WTC11 (cell line): ENCODE results near the gene MAPRE2. TPM values are rescaled to one million over a fixed set of nuclear protein-coding genes. Genes with fewer than 3 reads are reported as not detected.

ENCODE experiments used
- ATAC-seq: fragments of 200-7000 bp; cut with Tn5 transposase; 2 replicates; pipeline ENCODE4 v1.10.0; 2021; ENCODE audit warnings: mild to moderate bottlenecking, moderate library complexity
- CTCF ChIA-PET: fragments of 300-600 bp; sonication (Branson Sonifier 250); formaldehyde crosslinking; loops from one replicate; lab custom pipeline; 2021; ENCODE audit warnings: antibody characterized with exemption; lab: Charles Lee
- POLR2A ChIA-PET: fragments of 350-600 bp; sonication (Branson Sonifier 250); formaldehyde crosslinking; loops from one replicate; lab custom pipeline; 2021; ENCODE audit warnings: antibody characterized with exemption; lab: Charles Lee
- DNase-seq: peaks from one replicate; pipeline ENCODE4 v3.0.0; 2021; ENCODE audit warnings: low spot score
- H3K27ac Mint-ChIP-seq: 2 replicates; pipeline ENCODE4 v1.8.0; 2021; ENCODE audit warnings: mixed read lengths
- H3K27me3 Mint-ChIP-seq: 2 replicates; pipeline ENCODE4 v1.8.0; 2021; ENCODE audit warnings: low read depth, mild to moderate bottlenecking, moderate library complexity, mixed read lengths
- H3K36me3 Mint-ChIP-seq: 2 replicates; pipeline ENCODE4 v1.8.0; 2021; ENCODE audit warnings: mixed read lengths
- H3K4me1 Mint-ChIP-seq: 2 replicates; pipeline ENCODE4 v1.8.0; 2022; ENCODE audit warnings: mixed read lengths
- H3K4me3 Mint-ChIP-seq: 2 replicates; pipeline ENCODE4 v1.8.0; 2021; ENCODE audit warnings: mild to moderate bottlenecking, moderate library complexity, mixed read lengths
- H3K9me3 Mint-ChIP-seq: 2 replicates; pipeline ENCODE4 v1.8.0; 2021; ENCODE audit warnings: mixed read lengths
- ATF1 ChIP-seq: sonication (generic); formaldehyde crosslinking; IDR thresholded peaks from 2 replicates; pipeline ENCODE4 v1.8.1; 2023; ENCODE audit warnings: mild to moderate bottlenecking, moderate library complexity, missing genetic modification reagents
- CBFB ChIP-seq: sonication (generic); formaldehyde crosslinking; IDR thresholded peaks from 2 replicates; pipeline ENCODE4 v1.8.1; 2022; ENCODE audit warnings: mild to moderate bottlenecking, low read depth, missing genetic modification reagents
- CREM ChIP-seq: sonication (generic); formaldehyde crosslinking; IDR thresholded peaks from 2 replicates; pipeline ENCODE4 v1.8.1; 2022; ENCODE audit warnings: mild to moderate bottlenecking, missing genetic modification reagents, moderate library complexity
- ESRRA ChIP-seq: sonication (generic); formaldehyde crosslinking; IDR thresholded peaks from 2 replicates; pipeline ENCODE4 v1.8.1; 2022; ENCODE audit warnings: mild to moderate bottlenecking, missing genetic modification reagents, borderline replicate concordance
- HMGA2 ChIP-seq: fragments of 250-450 bp; sonication (Bioruptor Pico); IDR thresholded peaks from 2 replicates; pipeline ENCODE4 v1.4.0; 2021; ENCODE audit warnings: mild to moderate bottlenecking, moderate library complexity
- JUN ChIP-seq: sonication (generic); formaldehyde crosslinking; IDR thresholded peaks from 2 replicates; pipeline ENCODE4 v1.8.0; 2023; ENCODE audit warnings: mild to moderate bottlenecking, missing genetic modification reagents
- SMAD4 ChIP-seq: sonication (generic); formaldehyde crosslinking; IDR thresholded peaks from 2 replicates; pipeline ENCODE4 v1.8.0; 2022; ENCODE audit warnings: mild to moderate bottlenecking, missing genetic modification reagents
- TCF7 ChIP-seq: sonication (generic); formaldehyde crosslinking; IDR thresholded peaks from 2 replicates; pipeline ENCODE4 v1.8.0; 2022; ENCODE audit warnings: mild to moderate bottlenecking, low read depth, missing genetic modification reagents, moderate library complexity
- TEAD4 ChIP-seq: sonication (generic); formaldehyde crosslinking; IDR thresholded peaks from 2 replicates; pipeline ENCODE4 v1.8.0; 2022; ENCODE audit warnings: mild to moderate bottlenecking, missing genetic modification reagents
- ZNF121 ChIP-seq: sonication (generic); formaldehyde crosslinking; IDR thresholded peaks from 2 replicates; pipeline ENCODE4 v1.8.0; 2023; ENCODE audit warnings: missing genetic modification reagents
- ZNF138 ChIP-seq: sonication (generic); formaldehyde crosslinking; conservative IDR thresholded peaks from 2 replicates; pipeline ENCODE4 v1.8.1; 2022; ENCODE audit warnings: mild to moderate bottlenecking, moderate library complexity, missing genetic modification reagents
- ZNF232 ChIP-seq: sonication (generic); formaldehyde crosslinking; IDR thresholded peaks from 2 replicates; pipeline ENCODE4 v1.8.0; 2022; ENCODE audit warnings: mild to moderate bottlenecking, missing genetic modification reagents
- ZNF416 ChIP-seq: fragments of 250-450 bp; sonication (Bioruptor Pico); IDR thresholded peaks from 2 replicates; pipeline ENCODE4 v1.9.0; 2021; ENCODE audit warnings: mild to moderate bottlenecking, inconsistent platforms
- total RNA-seq: library from RNA; stranded (reverse); gene quantifications from 3 replicates; pipeline ENCODE4 v1.2.3, GENCODE V29; 2021
- TF ChIP-seq, protein P1 (sequence below): sonication (generic); formaldehyde crosslinking; IDR thresholded peaks from 2 replicates; pipeline ENCODE4 v1.8.0; 2023; ENCODE audit warnings: missing genetic modification reagents, mild to moderate bottlenecking, borderline replicate concordance
- TF ChIP-seq, protein P2 (sequence below): sonication (generic); formaldehyde crosslinking; IDR thresholded peaks from 2 replicates; pipeline ENCODE4 v1.8.0; 2022; ENCODE audit warnings: mild to moderate bottlenecking, missing genetic modification reagents
- TF ChIP-seq, protein P3 (sequence below): fragments of 250-450 bp; sonication (Bioruptor Pico); IDR thresholded peaks from 2 replicates; pipeline ENCODE4 v1.9.0; 2021; ENCODE audit warnings: mild to moderate bottlenecking
- TF ChIP-seq, protein P4 (sequence below): fragments of 250-450 bp; sonication (Bioruptor Pico); IDR thresholded peaks from 2 replicates; pipeline ENCODE4 v1.8.0; 2021; ENCODE audit warnings: mild to moderate bottlenecking

MAPRE2 gene
- total RNA-seq, 1 experiment from 2014 or later: 20.4 TPM

DNA sequence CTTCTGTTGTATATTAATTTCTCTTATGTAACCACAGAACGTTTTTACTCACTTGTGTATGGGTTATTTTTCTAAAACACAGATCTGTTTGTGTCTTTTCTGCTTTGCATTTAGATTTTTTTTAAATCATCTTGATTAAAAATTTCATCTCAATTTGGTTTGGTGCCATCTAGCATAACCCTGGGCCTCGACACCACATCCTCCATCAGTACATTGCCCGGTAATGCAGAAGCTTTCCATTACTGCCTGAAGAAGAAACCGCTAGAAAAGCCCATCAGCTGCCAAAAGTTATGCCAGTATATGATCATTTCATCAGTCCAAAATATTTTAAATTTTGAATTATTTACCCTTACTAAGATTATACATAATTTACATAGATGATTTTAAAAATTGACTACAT is 26.2 kb downstream of the MAPRE2 start (continued):
- TF ChIP-seq, protein P1, sequence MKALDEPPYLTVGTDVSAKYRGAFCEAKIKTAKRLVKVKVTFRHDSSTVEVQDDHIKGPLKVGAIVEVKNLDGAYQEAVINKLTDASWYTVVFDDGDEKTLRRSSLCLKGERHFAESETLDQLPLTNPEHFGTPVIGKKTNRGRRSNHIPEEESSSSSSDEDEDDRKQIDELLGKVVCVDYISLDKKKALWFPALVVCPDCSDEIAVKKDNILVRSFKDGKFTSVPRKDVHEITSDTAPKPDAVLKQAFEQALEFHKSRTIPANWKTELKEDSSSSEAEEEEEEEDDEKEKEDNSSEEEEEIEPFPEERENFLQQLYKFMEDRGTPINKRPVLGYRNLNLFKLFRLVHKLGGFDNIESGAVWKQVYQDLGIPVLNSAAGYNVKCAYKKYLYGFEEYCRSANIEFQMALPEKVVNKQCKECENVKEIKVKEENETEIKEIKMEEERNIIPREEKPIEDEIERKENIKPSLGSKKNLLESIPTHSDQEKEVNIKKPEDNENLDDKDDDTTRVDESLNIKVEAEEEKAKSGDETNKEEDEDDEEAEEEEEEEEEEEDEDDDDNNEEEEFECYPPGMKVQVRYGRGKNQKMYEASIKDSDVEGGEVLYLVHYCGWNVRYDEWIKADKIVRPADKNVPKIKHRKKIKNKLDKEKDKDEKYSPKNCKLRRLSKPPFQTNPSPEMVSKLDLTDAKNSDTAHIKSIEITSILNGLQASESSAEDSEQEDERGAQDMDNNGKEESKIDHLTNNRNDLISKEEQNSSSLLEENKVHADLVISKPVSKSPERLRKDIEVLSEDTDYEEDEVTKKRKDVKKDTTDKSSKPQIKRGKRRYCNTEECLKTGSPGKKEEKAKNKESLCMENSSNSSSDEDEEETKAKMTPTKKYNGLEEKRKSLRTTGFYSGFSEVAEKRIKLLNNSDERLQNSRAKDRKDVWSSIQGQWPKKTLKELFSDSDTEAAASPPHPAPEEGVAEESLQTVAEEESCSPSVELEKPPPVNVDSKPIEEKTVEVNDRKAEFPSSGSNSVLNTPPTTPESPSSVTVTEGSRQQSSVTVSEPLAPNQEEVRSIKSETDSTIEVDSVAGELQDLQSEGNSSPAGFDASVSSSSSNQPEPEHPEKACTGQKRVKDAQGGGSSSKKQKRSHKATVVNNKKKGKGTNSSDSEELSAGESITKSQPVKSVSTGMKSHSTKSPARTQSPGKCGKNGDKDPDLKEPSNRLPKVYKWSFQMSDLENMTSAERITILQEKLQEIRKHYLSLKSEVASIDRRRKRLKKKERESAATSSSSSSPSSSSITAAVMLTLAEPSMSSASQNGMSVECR (CRISPR knock-in tag): no peak
- TF ChIP-seq, all 79 proteins: peak for 0

DNA sequence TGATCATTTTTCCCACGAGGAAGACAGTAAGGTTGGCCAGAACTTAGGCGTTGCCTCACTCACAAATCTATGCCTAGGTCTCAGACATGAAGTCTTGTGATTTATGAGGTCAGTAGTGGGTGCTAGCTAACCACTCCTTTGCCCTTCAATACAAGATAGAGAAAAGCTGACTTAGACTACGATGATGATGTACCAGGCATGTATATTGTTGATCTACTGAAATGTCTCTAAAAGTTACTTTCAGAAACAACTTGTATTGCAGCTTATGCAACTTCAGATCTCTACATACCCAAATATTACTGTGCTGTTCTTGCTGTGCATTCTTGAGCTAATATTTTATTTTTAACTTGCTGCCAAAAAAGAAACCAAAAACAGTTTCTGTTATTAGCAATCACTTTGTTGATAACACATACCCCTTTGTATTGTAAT is 30.6 kb downstream of the MAPRE2 start:
- ChIA-PET POLR2A (no interaction called here), CTCF (interaction anchor here (0.9 kb wide), 1 partner anchor 847 kb away, joined by 4 read pairs; the partner anchor contains the start of gene NOL4)
- no peak overlapping the region for H3K4me3 Mint-ChIP-seq
- H3K36me3 Mint-ChIP-seq: no peaks in the 10 kb centered on the region
- DNase-seq (no peak), ATAC-seq (no peak)
- no peaks in the 10 kb centered on the region for H3K27me3 Mint-ChIP-seq
- H3K27ac Mint-ChIP-seq: peak overlapping the region; percentile 6; the same call in 1 of the 2 replicates
- H3K4me1 Mint-ChIP-seq: peaks cover 17% of the 10 kb centered on the region
- TF ChIP-seq, protein P2, sequence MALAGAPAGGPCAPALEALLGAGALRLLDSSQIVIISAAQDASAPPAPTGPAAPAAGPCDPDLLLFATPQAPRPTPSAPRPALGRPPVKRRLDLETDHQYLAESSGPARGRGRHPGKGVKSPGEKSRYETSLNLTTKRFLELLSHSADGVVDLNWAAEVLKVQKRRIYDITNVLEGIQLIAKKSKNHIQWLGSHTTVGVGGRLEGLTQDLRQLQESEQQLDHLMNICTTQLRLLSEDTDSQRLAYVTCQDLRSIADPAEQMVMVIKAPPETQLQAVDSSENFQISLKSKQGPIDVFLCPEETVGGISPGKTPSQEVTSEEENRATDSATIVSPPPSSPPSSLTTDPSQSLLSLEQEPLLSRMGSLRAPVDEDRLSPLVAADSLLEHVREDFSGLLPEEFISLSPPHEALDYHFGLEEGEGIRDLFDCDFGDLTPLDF (CRISPR knock-in tag): no peak
- TF ChIP-seq TCF7 (CRISPR knock-in tag) (no peak), TEAD4 (CRISPR knock-in tag) (no peak), ATF1 (CRISPR knock-in tag) (no peak), JUN (CRISPR knock-in tag) (no peak), CBFB (CRISPR knock-in tag) (no peak), ZNF232 (CRISPR knock-in tag) (no peak), CREM (CRISPR knock-in tag) (no peak), SMAD4 (CRISPR knock-in tag) (no peak), ZNF416 (CRISPR knock-in tag) (no peak), ESRRA (no peak), ZNF138 (CRISPR knock-in tag) (no peak), ZNF121 (CRISPR knock-in tag) (no peak)
- TF ChIP-seq, protein P3, sequence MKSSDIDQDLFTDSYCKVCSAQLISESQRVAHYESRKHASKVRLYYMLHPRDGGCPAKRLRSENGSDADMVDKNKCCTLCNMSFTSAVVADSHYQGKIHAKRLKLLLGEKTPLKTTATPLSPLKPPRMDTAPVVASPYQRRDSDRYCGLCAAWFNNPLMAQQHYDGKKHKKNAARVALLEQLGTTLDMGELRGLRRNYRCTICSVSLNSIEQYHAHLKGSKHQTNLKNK (CRISPR knock-in tag): no peak
- H3K9me3 Mint-ChIP-seq: no peaks in the 10 kb centered on the region

DNA sequence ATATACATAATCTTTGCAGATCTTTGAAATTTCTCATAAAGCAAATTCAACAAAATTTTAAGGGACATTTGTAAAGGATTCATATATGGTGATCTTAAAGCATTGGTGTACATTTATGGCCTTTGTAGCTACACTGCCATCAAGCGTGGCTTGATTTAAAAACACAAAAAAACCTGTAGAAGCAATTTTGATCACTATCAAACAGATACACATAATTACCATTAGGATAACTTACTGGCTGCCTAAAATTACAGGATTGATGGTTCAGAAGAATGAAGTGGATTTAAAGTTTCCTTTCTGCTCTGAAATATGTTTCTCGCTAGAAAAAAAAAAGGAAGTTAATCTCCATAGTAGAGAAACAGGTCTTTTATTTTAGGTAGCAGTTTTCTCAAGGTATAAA is 31.4 kb downstream of the MAPRE2 start:
- Mint-ChIP-seq H3K27me3 (no peaks in the 10 kb centered on the region), H3K36me3 (no peaks in the 10 kb centered on the region), H3K9me3 (no peaks in the 10 kb centered on the region), H3K4me1 (peaks cover 17% of the 10 kb centered on the region), H3K4me3 (no peak overlapping the region), H3K27ac (no peak overlapping the region)
- no peak for ATAC-seq
- POLR2A ChIA-PET: no interaction called here
- DNase-seq: no peak
- TF ChIP-seq, protein P4, sequence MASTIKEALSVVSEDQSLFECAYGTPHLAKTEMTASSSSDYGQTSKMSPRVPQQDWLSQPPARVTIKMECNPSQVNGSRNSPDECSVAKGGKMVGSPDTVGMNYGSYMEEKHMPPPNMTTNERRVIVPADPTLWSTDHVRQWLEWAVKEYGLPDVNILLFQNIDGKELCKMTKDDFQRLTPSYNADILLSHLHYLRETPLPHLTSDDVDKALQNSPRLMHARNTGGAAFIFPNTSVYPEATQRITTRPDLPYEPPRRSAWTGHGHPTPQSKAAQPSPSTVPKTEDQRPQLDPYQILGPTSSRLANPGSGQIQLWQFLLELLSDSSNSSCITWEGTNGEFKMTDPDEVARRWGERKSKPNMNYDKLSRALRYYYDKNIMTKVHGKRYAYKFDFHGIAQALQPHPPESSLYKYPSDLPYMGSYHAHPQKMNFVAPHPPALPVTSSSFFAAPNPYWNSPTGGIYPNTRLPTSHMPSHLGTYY (CRISPR knock-in tag): no peak
- TF ChIP-seq TEAD4 (CRISPR knock-in tag): no peak
- TF ChIP-seq, protein P3 (CRISPR knock-in tag): no peak
- TF ChIP-seq ATF1 (CRISPR knock-in tag): no peak
- TF ChIP-seq HMGA2 (CRISPR knock-in tag): no peak
- CTCF ChIA-PET: interaction anchor here (1.2 kb wide), 1 partner anchor 205 kb away, joined by 5 read pairs; no protein-coding TSS in a partner anchor
